ENCODE measurements around the gene GPR148.
A peak's percentile ranks its signal among the peaks of the same experiment; 100 is the strongest.
"Not testable (repeated sequence)": the region's sequence is repeated elsewhere in the genome, so short reads cannot be mapped to it uniquely, and the experiment has no call there.

GPR148 gene, protein sequence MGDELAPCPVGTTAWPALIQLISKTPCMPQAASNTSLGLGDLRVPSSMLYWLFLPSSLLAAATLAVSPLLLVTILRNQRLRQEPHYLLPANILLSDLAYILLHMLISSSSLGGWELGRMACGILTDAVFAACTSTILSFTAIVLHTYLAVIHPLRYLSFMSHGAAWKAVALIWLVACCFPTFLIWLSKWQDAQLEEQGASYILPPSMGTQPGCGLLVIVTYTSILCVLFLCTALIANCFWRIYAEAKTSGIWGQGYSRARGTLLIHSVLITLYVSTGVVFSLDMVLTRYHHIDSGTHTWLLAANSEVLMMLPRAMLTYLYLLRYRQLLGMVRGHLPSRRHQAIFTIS

DNA sequence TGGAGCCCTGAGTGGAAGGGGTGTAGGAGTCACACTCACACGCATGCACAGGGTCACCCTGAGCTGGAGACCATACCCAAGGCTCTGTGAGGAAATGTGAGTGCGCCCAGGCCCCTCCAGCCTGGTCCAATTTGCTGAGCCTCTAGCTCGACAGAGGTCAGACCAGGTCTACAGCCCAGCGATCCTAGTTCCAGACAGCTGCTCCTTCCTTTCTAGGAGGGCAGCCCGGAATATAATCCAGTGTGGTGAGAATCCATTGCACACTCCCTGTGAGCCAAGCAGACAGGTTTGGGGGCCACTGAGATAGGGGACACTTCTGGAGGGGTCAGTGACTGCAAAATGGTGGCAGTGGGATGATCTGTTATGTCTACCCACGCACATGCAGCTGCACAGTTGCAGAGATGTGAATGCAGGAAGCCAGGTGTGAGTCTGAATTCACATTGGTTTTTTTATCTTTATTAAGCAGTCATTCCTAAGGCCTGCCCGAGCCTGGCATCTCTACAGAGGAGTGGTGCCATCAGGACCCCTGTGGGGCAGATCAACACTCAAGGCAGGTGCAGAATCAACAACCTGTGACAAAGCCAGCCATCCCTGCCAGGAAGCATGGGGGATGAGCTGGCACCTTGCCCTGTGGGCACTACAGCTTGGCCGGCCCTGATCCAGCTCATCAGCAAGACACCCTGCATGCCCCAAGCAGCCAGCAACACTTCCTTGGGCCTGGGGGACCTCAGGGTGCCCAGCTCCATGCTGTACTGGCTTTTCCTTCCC, at the start of gene GPR148:
Gene GPR148 (plus strand): TSS at position 522 of the 768 bp plus-strand sequence. CDS start 82 bp downstream, at position 604.
- no peak for DNase-seq

DNA sequence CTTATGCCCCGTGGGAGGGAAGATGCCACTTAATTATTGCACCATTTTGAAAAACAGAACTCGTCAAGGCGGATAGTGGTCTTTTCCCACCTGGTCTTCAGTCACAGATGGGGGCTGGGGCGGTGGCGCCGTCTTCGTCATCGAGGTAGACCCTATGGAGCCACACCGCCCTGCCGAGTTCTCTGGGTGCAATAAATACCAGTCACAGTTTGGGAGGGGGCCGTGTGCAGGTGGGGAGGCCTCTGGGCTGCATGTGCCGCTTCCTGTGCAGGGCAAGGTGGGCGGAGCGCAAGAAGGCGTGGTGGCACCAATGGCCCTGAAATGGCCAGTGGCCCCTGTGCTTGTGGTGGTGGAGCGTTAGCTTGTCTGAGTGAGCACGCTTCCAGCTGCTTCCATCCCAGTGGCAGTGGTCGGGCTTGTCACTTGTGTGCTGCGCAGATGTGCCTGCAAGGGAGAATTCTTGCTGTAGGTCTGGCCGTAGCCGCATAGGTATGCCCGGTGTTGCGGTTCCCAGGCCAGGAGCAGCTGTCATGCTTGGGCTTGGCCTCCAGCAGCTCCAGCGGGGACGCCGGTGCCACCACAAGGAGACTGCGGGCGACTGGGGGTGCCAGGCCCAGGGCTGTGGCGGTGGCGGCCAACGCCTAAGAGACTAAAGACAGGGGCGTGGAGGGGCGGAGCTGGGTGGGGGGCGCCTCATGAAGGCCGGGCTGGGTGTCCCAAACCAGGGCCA, 36.7 kb upstream of the GPR148 start:
- DNase-seq: not testable (repeated sequence)

DNA sequence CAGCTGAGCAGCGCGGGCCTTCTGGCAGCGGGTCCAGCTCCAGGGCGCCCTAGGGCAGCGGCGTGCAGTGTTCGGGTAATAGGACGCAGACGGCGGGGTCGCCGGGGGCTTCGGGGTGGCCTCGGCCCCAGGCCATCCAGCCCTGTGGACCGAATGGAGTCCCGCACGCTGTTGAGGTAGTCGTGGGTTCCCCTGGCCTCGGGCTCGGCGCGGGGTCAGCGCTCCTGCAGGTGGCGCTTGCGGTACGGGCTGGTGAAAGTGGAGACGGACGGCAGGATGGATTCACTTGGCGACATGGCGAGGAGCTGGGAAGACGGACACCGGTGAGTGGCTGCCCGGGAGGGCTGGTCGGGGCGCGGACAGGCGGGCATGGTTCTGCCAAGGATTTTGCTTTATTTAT, 35.4 kb upstream of the GPR148 start:
- DNase-seq: peak; percentile 9

DNA sequence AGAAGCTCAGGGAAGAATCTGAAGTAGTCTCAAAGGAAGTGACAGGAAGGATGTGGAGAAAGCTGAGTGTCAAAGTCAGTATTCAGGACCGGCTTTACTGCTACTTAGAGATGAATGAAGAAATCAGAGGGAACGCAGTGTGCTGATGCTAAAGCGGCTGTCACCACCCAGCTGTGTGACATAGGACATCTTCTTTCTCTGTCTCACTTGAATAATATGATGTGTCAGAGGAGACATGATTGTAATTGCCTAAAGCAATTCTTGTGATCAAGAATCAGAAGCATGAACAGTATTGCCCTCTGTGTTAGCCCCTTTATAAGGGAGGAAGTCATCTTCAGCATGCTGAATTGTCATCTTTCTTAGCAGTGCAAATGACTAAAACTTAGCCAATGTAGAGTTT, 25.6 kb upstream of the GPR148 start:
- DNase-seq: not testable (repeated sequence)

DNA sequence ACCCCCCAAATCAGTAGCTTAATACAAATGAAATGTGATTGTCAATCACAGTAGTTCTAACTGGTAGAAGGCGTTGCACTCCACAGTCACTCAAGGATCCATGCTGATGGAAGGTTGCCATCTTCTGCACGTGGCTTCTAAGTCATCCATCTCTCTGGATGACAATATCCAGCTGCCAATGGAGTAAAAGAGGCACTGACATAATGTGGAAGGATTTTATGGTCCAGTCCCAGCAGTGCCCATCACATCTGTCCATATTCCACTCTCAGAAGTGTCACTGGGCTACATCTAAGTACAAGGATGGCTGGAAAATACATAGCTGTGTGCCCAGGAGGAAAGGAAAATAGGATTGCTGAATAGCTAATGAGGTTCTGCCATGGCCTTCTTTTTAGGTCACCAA, 14.1 kb upstream of the GPR148 start:
- DNase-seq: not testable (repeated sequence)

DNA sequence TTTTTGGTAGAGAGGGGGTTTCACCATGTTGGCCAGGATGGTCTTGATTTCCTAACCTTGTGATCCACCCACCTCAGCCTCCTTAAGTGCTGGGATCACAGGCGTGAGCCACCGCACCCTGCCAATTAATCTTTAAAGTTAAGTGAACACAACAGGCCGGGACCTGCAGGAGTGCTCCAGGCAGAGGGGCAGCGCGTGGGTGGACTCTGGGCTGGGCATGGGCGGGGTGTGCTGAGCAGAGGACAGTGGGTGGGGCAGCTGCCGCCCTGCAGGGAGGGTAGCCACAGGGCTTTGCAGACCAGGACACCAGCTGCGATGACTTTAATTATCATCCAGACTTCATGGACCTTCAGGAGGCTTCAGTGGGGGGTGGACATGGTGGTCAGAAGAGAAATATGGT, 8.8 kb upstream of the GPR148 start:
- no peak for DNase-seq

DNA sequence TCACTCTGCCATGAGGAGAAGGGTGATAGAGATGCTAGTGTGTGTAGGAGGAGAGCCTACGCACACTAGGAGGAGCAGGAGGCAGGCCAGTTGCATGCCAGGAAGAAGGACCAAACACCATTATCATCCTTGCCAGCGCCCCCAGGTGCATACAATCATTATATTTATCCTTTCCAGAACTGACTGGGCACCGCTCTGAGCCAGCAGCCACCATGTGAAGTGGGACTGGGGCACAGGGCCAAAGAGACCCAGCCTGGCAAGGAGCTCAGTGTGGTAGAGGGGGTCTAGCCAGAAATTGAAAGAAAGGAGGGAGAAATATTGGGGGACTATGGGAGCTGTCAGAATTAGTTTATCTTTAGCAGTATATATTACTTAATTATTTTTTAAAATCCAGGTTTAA, 8.3 kb upstream of the GPR148 start:
- DNase-seq: no peak

DNA sequence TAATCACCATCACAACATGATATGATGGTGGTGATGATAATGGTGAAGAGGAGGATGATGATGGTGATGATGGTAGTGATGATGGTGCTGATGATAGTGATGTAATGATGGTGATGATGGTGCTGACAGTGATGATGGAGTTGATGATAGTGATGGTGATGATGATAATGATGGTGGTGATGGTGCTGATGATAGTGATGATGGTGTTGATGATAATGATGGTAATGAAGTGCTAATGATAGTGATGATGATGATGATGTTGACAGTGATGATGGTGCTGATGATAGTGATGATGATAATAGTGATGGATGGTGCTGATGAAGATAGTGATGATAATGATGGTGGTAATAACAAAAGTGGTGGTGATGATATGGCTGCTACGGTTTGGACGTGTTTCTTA, 4.4 kb upstream of the GPR148 start:
- no peak for DNase-seq

DNA sequence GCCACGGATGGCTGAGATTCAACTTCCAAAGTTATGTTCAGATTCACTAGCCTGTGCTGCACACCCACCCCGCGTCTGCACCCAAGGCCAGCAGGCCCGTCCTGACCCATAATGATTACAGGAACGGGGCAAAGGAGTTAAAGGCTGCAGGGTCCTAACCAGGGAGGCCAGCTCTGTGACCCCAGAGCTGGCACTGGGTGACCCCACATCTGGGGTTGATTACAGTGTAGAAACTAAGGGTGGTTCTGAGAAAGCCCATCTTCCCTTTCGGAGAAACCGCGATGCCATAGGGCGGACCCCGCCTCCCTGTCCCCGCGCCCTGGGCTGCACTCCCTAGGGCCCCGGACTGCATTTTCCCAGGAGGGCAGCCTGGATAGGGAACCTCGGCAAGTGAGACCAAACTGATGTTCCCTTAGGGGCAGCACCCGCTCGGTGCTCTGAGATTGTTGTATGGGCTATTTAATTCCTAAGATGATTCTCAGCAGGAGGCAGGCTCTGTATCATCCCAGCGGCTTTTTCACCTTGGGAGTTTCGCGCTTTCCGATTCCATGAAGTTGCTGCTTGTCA, 2.2 kb upstream of the GPR148 start:
- no peak for DNase-seq

DNA sequence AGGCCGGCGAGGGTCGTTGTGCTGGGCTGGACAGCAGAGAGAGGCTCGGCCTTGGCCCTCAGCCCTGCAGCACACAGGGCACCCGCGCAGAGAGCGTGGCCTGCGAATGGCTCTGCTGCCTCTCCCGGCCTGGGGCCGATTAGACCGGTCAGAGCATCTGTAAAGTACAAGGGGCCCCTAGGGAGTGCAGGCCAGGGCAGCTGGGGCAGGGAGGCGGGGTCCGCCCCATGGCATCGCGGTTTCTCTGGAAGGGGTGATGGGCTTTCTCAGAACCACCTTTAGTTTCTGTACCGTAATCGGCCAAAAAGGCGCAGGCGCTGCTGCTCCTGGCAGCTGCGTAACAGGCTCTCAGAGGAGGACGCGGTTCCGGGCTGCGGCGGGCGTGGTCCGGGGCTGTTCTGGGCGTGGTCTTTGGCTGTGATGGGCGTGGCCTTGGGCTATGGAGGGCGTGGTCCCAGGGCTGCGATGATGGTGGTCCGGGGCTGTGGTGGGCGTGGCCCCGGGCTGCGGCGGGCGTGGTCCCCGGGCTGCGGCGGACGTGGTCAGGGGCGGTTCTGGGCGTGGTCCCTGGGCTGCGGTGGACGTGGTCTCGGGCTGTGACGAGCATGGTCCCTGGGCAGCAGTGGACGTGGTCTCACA, 1.5 kb upstream of the GPR148 start:
- DNase-seq: peak; percentile 89

DNA sequence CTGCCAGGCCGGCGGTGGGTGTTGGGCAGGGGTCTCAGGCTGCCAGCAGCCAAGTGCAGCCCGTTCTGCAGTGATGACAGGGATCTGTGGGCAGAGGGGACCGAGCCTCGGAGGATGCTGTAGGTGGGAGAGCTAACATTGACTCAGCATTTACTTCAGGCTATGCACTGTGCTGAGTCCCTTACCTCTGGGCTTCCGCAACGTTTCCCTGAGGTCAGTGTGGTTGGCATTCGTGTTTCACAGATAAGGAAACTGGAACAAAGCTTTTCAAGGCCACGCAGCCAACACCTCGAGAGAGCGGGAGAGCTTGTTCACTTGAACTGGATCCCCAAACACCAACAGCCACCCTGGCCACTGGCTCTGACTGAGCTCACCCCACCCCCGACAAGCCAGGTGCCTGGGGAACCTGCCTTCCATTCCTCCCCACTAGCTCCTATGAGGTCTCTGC, 839 bp upstream of the GPR148 start:
- DNase-seq: peak; percentile 54

DNA sequence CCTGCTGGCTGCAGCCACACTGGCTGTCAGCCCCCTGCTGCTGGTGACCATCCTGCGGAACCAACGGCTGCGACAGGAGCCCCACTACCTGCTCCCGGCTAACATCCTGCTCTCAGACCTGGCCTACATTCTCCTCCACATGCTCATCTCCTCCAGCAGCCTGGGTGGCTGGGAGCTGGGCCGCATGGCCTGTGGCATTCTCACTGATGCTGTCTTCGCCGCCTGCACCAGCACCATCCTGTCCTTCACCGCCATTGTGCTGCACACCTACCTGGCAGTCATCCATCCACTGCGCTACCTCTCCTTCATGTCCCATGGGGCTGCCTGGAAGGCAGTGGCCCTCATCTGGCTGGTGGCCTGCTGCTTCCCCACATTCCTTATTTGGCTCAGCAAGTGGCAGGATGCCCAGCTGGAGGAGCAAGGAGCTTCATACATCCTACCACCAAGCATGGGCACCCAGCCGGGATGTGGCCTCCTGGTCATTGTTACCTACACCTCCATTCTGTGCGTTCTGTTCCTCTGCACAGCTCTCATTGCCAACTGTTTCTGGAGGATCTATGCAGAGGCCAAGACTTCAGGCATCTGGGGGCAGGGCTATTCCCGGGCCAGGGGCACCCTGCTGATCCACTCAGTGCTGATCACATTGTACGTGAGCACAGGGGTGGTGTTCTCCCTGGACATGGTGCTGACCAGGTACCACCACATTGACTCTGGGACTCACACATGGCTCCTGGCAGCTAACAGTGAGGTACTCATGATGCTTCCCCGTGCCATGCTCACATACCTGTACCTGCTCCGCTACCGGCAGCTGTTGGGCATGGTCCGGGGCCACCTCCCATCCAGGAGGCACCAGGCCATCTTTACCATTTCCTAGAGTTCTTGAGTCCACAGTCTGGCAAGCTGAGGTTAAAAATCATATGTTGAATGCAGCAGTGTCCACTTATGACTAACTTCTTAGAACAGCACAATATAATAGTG, 741 bp downstream of the GPR148 start:
- no peak for DNase-seq

DNA sequence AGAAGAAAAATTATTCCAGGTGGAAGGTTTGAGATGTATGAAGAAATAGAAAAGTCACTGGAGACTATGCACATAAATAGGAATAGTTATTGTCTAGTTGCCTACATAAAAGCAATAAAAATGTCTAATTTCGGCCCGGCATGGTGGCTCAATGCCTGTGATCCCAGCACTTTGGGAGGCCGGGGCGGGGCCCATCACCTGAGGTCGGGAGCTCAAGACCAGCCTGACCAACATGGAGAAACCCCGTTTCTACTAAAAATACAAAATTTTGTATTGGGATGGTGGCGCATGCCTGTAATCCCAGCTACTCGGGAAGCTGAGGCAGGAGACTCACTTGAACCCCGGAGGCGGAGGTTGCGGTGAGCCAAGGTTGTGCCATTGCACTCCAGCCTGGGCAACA, 3.4 kb downstream of the GPR148 start:
- DNase-seq: not testable (repeated sequence)

DNA sequence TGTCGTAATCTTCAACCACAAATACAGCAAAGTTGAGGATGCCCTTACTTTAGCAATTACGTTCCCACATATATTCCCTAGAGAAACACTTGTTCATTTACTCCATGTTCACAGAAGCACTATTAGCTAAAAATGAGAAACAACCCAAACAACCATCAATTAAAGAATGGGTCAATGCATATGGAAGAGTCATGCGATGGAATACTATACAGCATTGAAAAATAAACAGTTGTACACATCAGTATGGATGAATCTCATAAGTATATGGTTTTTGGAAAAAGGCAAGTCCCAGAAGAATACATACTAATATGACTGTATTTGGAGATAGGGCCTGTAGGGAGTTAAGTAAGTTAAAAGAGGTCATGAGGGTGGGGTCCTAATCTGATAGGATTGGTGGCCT, 6.3 kb downstream of the GPR148 start:
- DNase-seq: no peak

DNA sequence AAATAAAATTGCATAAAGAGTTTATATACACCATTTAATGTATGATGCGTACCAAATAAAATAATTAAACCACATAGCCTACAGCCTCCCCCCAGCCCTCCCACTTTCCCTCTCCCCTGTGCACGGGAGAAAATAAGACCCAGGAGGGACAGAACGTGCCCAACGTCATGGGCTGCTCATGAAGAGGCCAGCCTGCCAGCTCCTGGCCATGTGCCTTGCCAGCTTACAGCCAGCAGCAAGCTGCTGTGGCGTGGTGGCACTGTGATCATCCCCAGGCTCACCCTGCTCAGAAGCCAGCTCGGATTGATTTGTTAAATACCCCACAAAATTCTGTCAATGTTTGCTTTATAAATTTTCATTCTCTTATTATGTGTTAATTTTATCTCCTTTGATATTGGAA, 7.6 kb downstream of the GPR148 start:
- no peak for DNase-seq

DNA sequence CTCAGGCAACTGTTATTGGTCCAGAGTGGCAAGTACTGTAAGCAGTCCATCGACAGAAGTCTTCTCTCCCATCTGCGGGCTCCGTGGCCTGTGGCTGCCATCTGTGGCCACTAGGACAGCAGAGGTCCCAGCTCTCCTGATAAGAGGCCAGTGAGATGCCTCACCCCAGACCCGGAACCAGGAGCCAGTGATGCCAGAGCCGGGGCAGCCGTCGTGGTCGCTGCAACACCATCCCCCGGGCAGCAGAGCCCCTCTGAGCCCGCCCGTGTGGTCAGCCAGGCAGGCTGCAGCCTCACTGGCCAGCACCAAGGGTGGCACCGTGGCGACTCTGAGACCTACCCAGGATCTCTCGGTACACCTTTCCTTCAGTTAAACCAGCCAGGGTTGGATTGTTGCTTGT, 8.7 kb downstream of the GPR148 start:
- no peak for DNase-seq

DNA sequence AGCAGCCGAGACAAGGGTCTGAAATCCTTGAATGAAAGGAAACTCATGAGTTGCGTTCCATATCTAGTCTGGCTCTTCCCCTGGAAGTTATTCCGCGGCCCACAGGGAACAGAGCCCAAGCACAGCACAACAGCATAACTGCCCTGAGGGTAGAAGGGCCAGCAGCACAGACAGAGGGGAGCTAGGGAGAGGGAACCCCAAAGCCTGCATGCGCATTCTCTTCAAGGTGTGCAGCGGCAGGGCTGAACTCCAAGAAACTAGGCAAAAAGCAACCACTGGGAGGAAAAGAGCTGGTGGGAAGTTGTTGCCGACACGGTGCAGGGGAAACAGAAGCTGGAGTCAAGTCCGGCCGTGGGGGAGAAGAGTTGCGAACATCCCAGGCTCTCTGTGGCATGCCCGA, 11.8 kb downstream of the GPR148 start:
- no peak for DNase-seq

DNA sequence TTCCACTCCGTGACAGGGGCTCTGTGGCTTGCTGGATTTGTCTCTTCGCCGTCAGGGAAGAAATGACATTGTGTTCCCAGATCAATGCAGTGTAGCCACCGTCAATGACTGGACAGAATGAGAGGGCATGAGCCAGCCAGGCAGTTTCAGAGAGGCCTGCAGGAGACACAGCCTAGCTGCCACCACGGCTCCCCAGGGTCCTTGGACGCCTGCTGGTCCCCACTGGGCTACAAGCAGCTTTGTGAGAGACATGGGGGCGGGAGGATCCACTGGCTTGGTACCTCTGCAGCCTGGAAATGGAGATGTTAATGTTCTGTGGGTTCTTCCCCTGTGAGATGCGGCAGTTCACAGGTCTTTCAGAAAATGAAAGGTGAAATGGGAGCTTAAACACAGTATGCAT, 14.4 kb downstream of the GPR148 start:
- DNase-seq: no peak

DNA sequence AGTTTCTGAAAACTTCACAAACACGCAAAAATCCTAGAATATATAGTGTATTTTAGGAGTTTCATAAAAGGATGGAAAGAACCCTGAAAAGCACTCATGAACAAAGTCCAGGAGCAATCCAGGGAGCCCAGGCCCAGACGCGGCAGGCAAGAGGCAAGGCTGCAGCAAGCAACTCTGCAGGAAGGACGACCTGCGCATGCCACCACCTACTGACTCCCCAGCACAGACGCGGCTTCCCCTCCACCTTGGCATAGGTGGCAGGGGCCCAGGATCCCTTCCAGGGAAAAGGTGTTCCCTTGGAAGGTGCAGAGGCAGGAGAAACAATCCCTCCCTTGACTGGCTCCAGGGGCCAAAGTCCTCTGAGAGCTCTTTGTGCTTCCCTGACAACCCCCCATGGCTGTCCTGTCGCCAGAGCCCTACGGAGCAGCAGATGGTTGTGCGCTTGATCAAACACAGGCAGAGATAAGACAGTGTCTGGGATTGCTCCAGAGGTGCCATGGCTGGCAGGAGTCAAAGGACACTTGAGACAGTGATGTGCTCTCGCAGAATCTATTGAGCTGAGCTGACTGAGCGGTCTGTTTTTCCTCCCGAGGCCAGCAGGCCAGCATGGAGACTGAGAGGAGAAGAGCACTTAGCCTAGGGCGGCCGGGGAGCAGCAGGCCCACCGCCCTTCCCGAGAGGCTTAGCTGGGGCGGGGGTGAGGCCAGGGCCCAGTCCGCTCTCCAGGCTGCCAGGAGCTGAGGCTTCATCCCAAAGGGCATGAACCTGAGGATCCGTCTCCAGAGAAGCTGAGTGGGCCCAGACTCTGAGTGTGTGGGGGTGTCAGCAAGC, 15.6 kb downstream of the GPR148 start:
- DNase-seq: no peak

DNA sequence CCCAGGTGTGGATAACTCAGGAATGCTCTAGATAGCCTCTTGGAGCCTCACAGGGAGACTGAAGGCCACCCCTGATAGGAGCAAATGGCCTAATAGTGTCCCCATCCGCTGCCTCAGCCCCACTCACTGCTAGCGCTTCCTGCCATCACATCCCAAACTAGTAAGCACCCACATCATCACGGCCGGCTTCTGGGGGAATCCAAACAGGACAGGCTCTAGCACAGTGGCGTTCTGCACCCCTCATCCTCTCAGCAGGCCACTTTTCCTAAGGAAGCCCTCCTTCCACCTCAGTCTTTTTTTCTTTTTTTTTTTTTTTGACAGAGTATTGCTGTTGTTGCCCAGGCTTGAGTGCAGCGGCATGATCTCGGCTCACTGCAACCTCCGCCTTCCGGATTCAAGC, 20.2 kb downstream of the GPR148 start:
- DNase-seq: no peak

DNA sequence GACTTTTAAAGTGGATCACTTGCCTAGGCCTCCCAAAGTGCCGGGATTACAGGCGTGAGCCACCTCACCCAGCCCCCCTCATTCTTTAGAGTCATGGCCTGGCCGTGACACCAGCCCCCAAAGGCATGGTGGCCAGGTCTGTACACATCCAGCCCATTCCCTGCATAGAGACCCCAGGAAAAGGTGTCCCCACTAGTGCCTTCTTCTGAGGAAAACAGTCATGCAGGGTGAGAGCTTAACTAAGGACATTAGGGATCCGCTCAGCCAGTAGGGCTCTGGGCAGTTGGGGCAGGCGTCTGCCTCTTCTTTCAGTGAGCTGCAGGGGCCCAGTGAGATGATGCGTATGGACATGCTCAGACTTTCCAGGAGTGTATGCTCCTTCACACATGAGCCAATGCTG, 20.8 kb downstream of the GPR148 start:
- DNase-seq: no peak

Data from activated naive CD4-positive, alpha-beta T cell treated with Interleukin-2 at 50 U/mL for 16 hours (primary cell).